ES-I3 (cell line): Measurements from ENCODE around the gene SMIM45.

ENCODE experiments used
- H3K36me3 ChIP-seq: 2 replicates; pipeline ENCODE4 v1.6.1; 2013; ENCODE audit warnings: mild to moderate bottlenecking, low read length, control low read depth, moderate library complexity; ENCODE audit not compliant: insufficient read depth
- H3K4me1 ChIP-seq: 2 replicates; pipeline ENCODE4 v1.6.1; 2013; ENCODE audit warnings: mild to moderate bottlenecking, control low read depth, low read length; ENCODE audit not compliant: insufficient read depth
- H3K9ac ChIP-seq: 2 replicates; pipeline ENCODE4 v1.6.1; 2013; ENCODE audit warnings: low read depth, mild to moderate bottlenecking, low read length, moderate library complexity
- H3K9me3 ChIP-seq: 2 replicates; pipeline ENCODE4 v1.6.1; 2013; ENCODE audit warnings: mild to moderate bottlenecking, low read length, moderate library complexity; ENCODE audit not compliant: control insufficient read depth, insufficient read depth

The SMIM45 gene

GRCh38 chr22:41951898-41952474, at the start of gene SMIM45:
TSS of gene SMIM45 (plus strand) at chr22:41952150.
- 0 out of 2 replicates have a peak within 1 kb of the TSS, but pooled peaks have one; percentile 8 for H3K9ac ChIP-seq
- no peaks in the 10 kb centered on the region; the same call in 1 of the 2 replicates for H3K9me3 ChIP-seq
- no peaks in the 10 kb centered on the region for H3K36me3 ChIP-seq
- H3K4me1 ChIP-seq = peaks cover 3% of the 10 kb centered on the region; the same call in 1 of the 2 replicates

- Histone ChIP-seq H3K9ac (no peak overlapping the region), H3K36me3 (peaks cover 16% of the 10 kb centered on the region), H3K4me1 (no peaks in the 10 kb centered on the region), H3K9me3 (no peaks in the 10 kb centered on the region)
These were observed 49.0 kb upstream of the SMIM45 start for GRCh38 chr22:41902932-41903421.

GRCh38 chr22:41904450-41905410, 47.2 kb upstream of the SMIM45 start:
- Histone ChIP-seq H3K9ac (no peak overlapping the region), H3K9me3 (no peaks in the 10 kb centered on the region), H3K4me1 (peaks cover 5% of the 10 kb centered on the region; the same call in 1 of the 2 replicates), H3K36me3 (peaks cover 3% of the 10 kb centered on the region; the same call in 1 of the 2 replicates)

GRCh38 chr22:41905411-41906202, 46.3 kb upstream of the SMIM45 start:
- Histone ChIP-seq H3K9me3 (no peaks in the 10 kb centered on the region), H3K9ac (no peak overlapping the region), H3K36me3 (peaks cover 3% of the 10 kb centered on the region; the same call in 1 of the 2 replicates), H3K4me1 (peaks cover 5% of the 10 kb centered on the region; the same call in 1 of the 2 replicates)

- Histone ChIP-seq H3K9me3 (no peaks in the 10 kb centered on the region), H3K4me1 (peaks cover 5% of the 10 kb centered on the region; the same call in 1 of the 2 replicates), H3K9ac (no peak overlapping the region), H3K36me3 (peaks cover 3% of the 10 kb centered on the region; the same call in 1 of the 2 replicates)
These were observed 45.1 kb upstream of the SMIM45 start for GRCh38 chr22:41906822-41907221.

GRCh38 chr22:41907436-41908401, 44.2 kb upstream of the SMIM45 start:
- H3K9ac ChIP-seq = no peak overlapping the region
- peaks cover 3% of the 10 kb centered on the region; the same call in 1 of the 2 replicates for H3K36me3 ChIP-seq

GRCh38 chr22:41908411-41909309, 43.3 kb upstream of the SMIM45 start:
- Histone ChIP-seq H3K36me3 (peaks cover 3% of the 10 kb centered on the region; the same call in 1 of the 2 replicates), H3K4me1 (peaks cover 5% of the 10 kb centered on the region; the same call in 1 of the 2 replicates), H3K9me3 (no peaks in the 10 kb centered on the region), H3K9ac (no peak overlapping the region)

More at GRCh38 chr22:41907436-41908401, 44.2 kb upstream of the SMIM45 start:
- Histone ChIP-seq H3K4me1 (peaks cover 5% of the 10 kb centered on the region; the same call in 1 of the 2 replicates), H3K9me3 (no peaks in the 10 kb centered on the region)

GRCh38 chr22:41909310-41910049, 42.5 kb upstream of the SMIM45 start:
- Histone ChIP-seq H3K9me3 (no peaks in the 10 kb centered on the region), H3K4me1 (peaks cover 5% of the 10 kb centered on the region; the same call in 1 of the 2 replicates), H3K36me3 (peaks cover under 1% of the 10 kb centered on the region; the same call in 1 of the 2 replicates), H3K9ac (peak overlapping the region; percentile 23; the same call in 1 of the 2 replicates)

- no peaks in the 10 kb centered on the region for H3K9me3 ChIP-seq
- no peaks in the 10 kb centered on the region for H3K36me3 ChIP-seq
- peaks cover 5% of the 10 kb centered on the region; the same call in 1 of the 2 replicates for H3K4me1 ChIP-seq
- peak overlapping the region; percentile 23; the same call in 1 of the 2 replicates for H3K9ac ChIP-seq
These were observed 41.6 kb upstream of the SMIM45 start for GRCh38 chr22:41910050-41911000.

- Histone ChIP-seq H3K36me3 (no peaks in the 10 kb centered on the region), H3K9me3 (no peaks in the 10 kb centered on the region), H3K4me1 (peaks cover 10% of the 10 kb centered on the region), H3K9ac (peak overlapping the region; percentile 16; the same call in 1 of the 2 replicates)
These were observed 40.8 kb upstream of the SMIM45 start for GRCh38 chr22:41911001-41911611.
